OCI-LY1 (cell line): ENCODE data around the gene LENEP.

Experiments
- H2AFZ ChIP-seq: fragments of 200-600 bp; sonication (generic), shearing (Covaris generic); 2 replicates; pipeline ENCODE4 v1.6.0; 2014; ENCODE audit warnings: antibody characterized with exemption, mild to moderate bottlenecking, low read length
- H3F3A ChIP-seq: fragments of 200-600 bp; sonication (generic), shearing (Covaris generic); 2 replicates; pipeline ENCODE4 v1.6.0; 2014; ENCODE audit warnings: mild to moderate bottlenecking, antibody characterized with exemption, low read length, moderate library complexity; ENCODE audit not compliant: insufficient read depth
- H3K27ac ChIP-seq: fragments of 200-600 bp; sonication (generic); 2 replicates; pipeline ENCODE4 v1.5.1; 2014; ENCODE audit warnings: low read length, mixed run types, mild to moderate bottlenecking, low read depth; ENCODE audit not compliant: poor library complexity, severe bottlenecking
- H3K27me3 ChIP-seq: fragments of 200-600 bp; sonication (generic); 2 replicates; pipeline ENCODE4 v1.6.0; 2014; ENCODE audit warnings: antibody characterized with exemption, mild to moderate bottlenecking, low read length, moderate library complexity; ENCODE audit not compliant: insufficient read depth
- H3K36me3 ChIP-seq: fragments of 200-600 bp; sonication (generic); 2 replicates; pipeline ENCODE4 v1.6.1; 2014; ENCODE audit warnings: mild to moderate bottlenecking, antibody characterized with exemption, low read length, moderate library complexity, mixed read lengths; ENCODE audit not compliant: insufficient read depth
- H3K4me1 ChIP-seq: fragments of 200-600 bp; sonication (generic); 2 replicates; pipeline ENCODE4 v1.5.1; 2014; ENCODE audit warnings: mild to moderate bottlenecking, low read length, moderate library complexity; ENCODE audit not compliant: insufficient read depth, severe bottlenecking
- H3K4me2 ChIP-seq: fragments of 200-600 bp; sonication (generic), shearing (Covaris generic); 2 replicates; pipeline ENCODE4 v1.6.1; 2014; ENCODE audit warnings: low read length
- H3K4me3 ChIP-seq: fragments of 200-600 bp; sonication (generic); 2 replicates; pipeline ENCODE4 v1.5.1; 2014; ENCODE audit warnings: low read length, low read depth, mild to moderate bottlenecking, mixed read lengths; ENCODE audit not compliant: poor library complexity, severe bottlenecking
- H3K79me2 ChIP-seq: fragments of 200-600 bp; shearing (Covaris generic); 2 replicates; pipeline ENCODE4 v1.6.1; 2016; ENCODE audit warnings: mixed run types, low read length, mixed read lengths; ENCODE audit not compliant: insufficient read depth
- H3K9ac ChIP-seq: fragments of 200-600 bp; sonication (generic), shearing (Covaris generic); 2 replicates; pipeline ENCODE4 v1.6.1; 2014; ENCODE audit warnings: mild to moderate bottlenecking, low read length, mixed read lengths
- H3K9me2 ChIP-seq: fragments of 200-600 bp; sonication (generic), shearing (Covaris generic); 2 replicates; pipeline ENCODE4 v1.6.1; 2014; ENCODE audit warnings: low read depth, mild to moderate bottlenecking, low read length, mixed read lengths
- H3K9me3 ChIP-seq: fragments of 200-600 bp; shearing (Covaris generic); 2 replicates; pipeline ENCODE4 v1.6.1; 2014; ENCODE audit warnings: low read length, mixed read lengths
- H4K20me1 ChIP-seq: fragments of 200-600 bp; sonication (generic), shearing (Covaris generic); 2 replicates; pipeline ENCODE4 v1.6.0; 2016; ENCODE audit warnings: mild to moderate bottlenecking, low read length; ENCODE audit not compliant: insufficient read depth
- EZH2 ChIP-seq: fragments of 200-600 bp; sonication (generic), shearing (Covaris generic); IDR thresholded peaks from 2 replicates; pipeline ENCODE4 v1.8.0; 2017; ENCODE audit warnings: borderline replicate concordance, mixed run types, mild to moderate bottlenecking, antibody characterized with exemption, low read length, moderate library complexity, mixed read lengths
- TF ChIP-seq, protein P1 (sequence below): fragments of 200-600 bp; sonication (generic), shearing (Covaris generic); IDR thresholded peaks from 2 replicates; pipeline ENCODE4 v1.5.1; 2017; ENCODE audit warnings: mild to moderate bottlenecking, antibody characterized with exemption, low read length, moderate library complexity, mixed read lengths

Gene LENEP

DNA sequence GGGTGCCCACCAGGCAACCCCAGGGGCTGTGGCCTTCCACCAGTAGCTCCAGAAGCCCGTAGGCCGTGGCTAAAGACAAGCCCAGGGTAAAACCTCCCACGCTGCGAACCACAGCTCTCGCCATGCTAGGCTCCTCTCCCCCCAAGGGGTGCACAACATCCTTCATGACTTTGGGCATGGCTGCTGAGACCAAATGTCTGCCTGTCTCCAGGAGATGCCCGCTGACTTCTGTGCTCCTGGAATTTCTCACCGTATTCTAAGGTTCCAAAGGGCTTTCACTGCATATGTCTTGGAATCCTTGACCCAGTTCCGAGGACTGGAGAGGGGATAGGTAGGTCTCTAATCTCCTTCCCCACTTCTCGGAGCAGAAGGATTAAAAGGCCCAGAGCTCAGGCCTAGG is 40.1 kb downstream of the LENEP start, which contains the start of the genes DCST1 and DCST2:
Gene DCST1, plus strand, starts transcription at position 301 of the 400 bp plus-strand sequence. CDS start 213 bp downstream, outside the sequence.
Gene DCST2, minus strand, starts transcription at position 258 of the 400 bp plus-strand sequence. Its CDS starts 80 bp downstream, at position 178.
- no peak for TF ChIP-seq EZH2
- H3K9ac ChIP-seq = no peak within 1 kb of the TSS
- no peaks in the 10 kb centered on the region for H3K36me3 ChIP-seq
- H3K4me1 ChIP-seq = no peaks in the 10 kb centered on the region
- no peaks in the 10 kb centered on the region for H3K9me3 ChIP-seq
- no peaks in the 10 kb centered on the region for H3F3A ChIP-seq
- H4K20me1 ChIP-seq = no peaks in the 10 kb centered on the region
- H3K9me2 ChIP-seq = no peaks in the 10 kb centered on the region
- no peak within 1 kb of the TSS for H3K4me3 ChIP-seq
- H3K27me3 ChIP-seq = peaks cover 8% of the 10 kb centered on the region; the same call in 1 of the 2 replicates
- H3K79me2 ChIP-seq = no peaks in the 10 kb centered on the region
- H2AFZ ChIP-seq = no peak within 1 kb of the TSS
- H3K27ac ChIP-seq = no peak within 1 kb of the TSS
- no peak within 1 kb of the TSS for H3K4me2 ChIP-seq

DNA sequence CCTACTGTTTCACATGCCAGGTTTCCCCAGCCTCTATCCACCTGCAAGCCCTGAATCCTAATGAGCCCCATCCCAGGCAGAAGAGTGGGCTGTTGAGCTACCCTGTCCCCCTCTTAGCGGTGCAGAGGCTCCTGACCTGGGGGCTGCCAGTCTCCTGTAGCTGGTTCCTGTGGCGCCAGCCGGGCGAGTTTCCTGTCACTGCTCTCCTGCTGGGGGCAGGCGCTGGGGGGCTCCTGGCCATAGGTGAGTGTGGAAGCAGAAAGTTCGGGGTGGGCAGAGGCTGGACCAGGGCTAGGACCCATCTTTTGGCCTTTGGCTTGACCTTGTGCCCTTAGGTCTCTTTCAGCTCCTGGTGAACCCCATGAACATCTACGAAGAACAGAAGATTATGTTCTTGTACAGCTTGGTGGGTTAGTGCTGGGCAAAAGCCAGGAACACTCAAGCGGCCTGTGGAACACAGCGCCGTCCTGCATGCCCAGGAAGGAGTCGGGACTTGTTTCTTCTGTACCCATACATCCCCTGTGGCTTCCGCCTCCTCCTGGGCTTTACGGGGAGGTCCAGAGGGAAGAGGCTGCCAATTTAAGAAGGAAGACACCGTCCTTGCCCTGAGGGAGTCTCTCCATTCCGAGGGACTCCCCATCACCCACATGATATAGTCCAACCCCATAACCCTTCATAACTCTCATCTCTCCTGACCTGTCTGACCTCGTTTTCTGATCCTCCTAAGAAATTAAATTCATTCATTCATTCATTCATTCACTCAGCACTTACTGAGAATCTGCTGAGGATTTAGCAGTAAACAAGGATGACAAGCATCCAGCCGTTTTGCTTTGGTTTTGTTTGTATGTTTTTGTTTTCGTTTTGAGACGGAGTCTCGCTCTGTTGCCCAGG is 41.2 kb downstream of the LENEP start:
- H3F3A ChIP-seq = no peaks in the 10 kb centered on the region
- no peaks in the 10 kb centered on the region for H4K20me1 ChIP-seq
- no peak overlapping the region for H3K4me2 ChIP-seq
- H3K4me3 ChIP-seq = no peak overlapping the region
- H3K36me3 ChIP-seq = no peaks in the 10 kb centered on the region
- H3K4me1 ChIP-seq = no peaks in the 10 kb centered on the region
- TF ChIP-seq EZH2 = no peak
- TF ChIP-seq, protein P1, sequence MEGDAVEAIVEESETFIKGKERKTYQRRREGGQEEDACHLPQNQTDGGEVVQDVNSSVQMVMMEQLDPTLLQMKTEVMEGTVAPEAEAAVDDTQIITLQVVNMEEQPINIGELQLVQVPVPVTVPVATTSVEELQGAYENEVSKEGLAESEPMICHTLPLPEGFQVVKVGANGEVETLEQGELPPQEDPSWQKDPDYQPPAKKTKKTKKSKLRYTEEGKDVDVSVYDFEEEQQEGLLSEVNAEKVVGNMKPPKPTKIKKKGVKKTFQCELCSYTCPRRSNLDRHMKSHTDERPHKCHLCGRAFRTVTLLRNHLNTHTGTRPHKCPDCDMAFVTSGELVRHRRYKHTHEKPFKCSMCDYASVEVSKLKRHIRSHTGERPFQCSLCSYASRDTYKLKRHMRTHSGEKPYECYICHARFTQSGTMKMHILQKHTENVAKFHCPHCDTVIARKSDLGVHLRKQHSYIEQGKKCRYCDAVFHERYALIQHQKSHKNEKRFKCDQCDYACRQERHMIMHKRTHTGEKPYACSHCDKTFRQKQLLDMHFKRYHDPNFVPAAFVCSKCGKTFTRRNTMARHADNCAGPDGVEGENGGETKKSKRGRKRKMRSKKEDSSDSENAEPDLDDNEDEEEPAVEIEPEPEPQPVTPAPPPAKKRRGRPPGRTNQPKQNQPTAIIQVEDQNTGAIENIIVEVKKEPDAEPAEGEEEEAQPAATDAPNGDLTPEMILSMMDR = no peak
- H3K9me2 ChIP-seq = no peaks in the 10 kb centered on the region
- no peaks in the 10 kb centered on the region for H3K79me2 ChIP-seq
- H3K9ac ChIP-seq = no peak overlapping the region
- H3K27me3 ChIP-seq = peaks cover 8% of the 10 kb centered on the region; the same call in 1 of the 2 replicates
- no peaks in the 10 kb centered on the region for H3K9me3 ChIP-seq
- H2AFZ ChIP-seq = no peak overlapping the region
- no peak overlapping the region for H3K27ac ChIP-seq

DNA sequence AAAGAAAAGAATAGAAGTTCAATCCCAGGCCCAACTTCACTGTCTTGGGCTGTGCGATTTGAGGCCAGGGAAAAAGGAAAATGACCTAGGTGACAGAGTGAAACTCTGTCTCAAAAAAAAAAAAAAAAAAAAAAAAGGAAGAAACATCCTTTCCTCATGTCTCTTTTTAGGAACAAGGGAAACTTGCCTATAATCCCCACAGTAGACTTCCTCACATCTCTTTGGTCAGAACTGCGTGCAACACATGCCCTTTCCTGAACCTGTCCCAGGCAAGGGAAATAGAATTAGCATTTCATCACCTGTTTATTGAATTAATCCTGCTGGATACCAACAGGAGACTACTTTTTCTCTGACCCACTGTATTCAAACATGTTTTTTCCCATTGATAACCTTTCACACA is 42.5 kb downstream of the LENEP start:
- Histone ChIP-seq H3K9ac (no peak overlapping the region), H3K4me2 (no peak overlapping the region), H3K9me3 (no peaks in the 10 kb centered on the region), H3K4me3 (no peak overlapping the region), H3K79me2 (no peaks in the 10 kb centered on the region), H3K27me3 (peaks cover 11% of the 10 kb centered on the region), H3K9me2 (no peaks in the 10 kb centered on the region), H3K36me3 (no peaks in the 10 kb centered on the region), H4K20me1 (no peaks in the 10 kb centered on the region), H3F3A (no peaks in the 10 kb centered on the region), H3K4me1 (no peaks in the 10 kb centered on the region), H3K27ac (no peak overlapping the region), H2AFZ (no peak overlapping the region)
- no peak for TF ChIP-seq EZH2
- TF ChIP-seq, protein P1 = no peak
